ENCODE data around the gene RAD51B.

- TF ChIP-seq MZF1 (CRISPR knock-in tag; IDR thresholded peaks at IDR 0.05; ENCODE audit: borderline replicate concordance) (no peak), MIXL1 (CRISPR knock-in tag; IDR thresholded peaks at IDR 0.05) (no peak), GLI4 (CRISPR knock-in tag; IDR thresholded peaks at IDR 0.05; ENCODE audit: borderline replicate concordance) (no peak), ZNF274 (CRISPR knock-in tag; IDR thresholded peaks at IDR 0.05) (no peak)
Observed at GRCh38 chr14:68658943-68659931, 839.7 kb downstream of the RAD51B start.

Measured in HepG2 (cell line).